NCI-H510A treated with DMSO at 0.1 percent for 48 hours (cell line): ENCODE measurements around the gene CNTN4.
A peak's percentile ranks its signal among the peaks of the same experiment; 100 is the strongest.
"Not testable (repeated sequence)": the region's sequence is repeated elsewhere in the genome, so short reads cannot be mapped to it uniquely, and the experiment has no call there.

Experiments
- DNase-seq: peaks from one replicate; lab custom pipeline; 2025; lab: John Stamatoyannopoulos, UW

CNTN4 gene

GRCh38 chr3:2516762-2517441 lies 418.2 kb downstream of the CNTN4 start:
- DNase-seq: no peak

GRCh38 chr3:2517500-2518172 lies 419.0 kb downstream of the CNTN4 start:
- DNase-seq: no peak

GRCh38 chr3:2523281-2523836 lies 424.7 kb downstream of the CNTN4 start:
- no peak for DNase-seq

GRCh38 chr3:2525968-2526367 lies 427.3 kb downstream of the CNTN4 start:
- no peak for DNase-seq

GRCh38 chr3:2526926-2527325 lies 428.3 kb downstream of the CNTN4 start:
- no peak for DNase-seq

- DNase-seq: not testable (repeated sequence)
Observed at GRCh38 chr3:2527328-2527727, 428.7 kb downstream of the CNTN4 start.

- DNase-seq: not testable (repeated sequence)
Observed at GRCh38 chr3:2534767-2535166, 436.1 kb downstream of the CNTN4 start.

- no peak for DNase-seq
Observed at GRCh38 chr3:2535206-2535605, 436.5 kb downstream of the CNTN4 start.

GRCh38 chr3:2536575-2536974 lies 437.9 kb downstream of the CNTN4 start:
- no peak for DNase-seq

GRCh38 chr3:2540115-2540514 lies 441.4 kb downstream of the CNTN4 start:
- no peak for DNase-seq

GRCh38 chr3:2543247-2543646 lies 444.6 kb downstream of the CNTN4 start:
- DNase-seq: peak; percentile 27

- no peak for DNase-seq
Observed at GRCh38 chr3:2544212-2544611, 445.5 kb downstream of the CNTN4 start.

GRCh38 chr3:2544718-2545117 lies 446.1 kb downstream of the CNTN4 start:
- no peak for DNase-seq

GRCh38 chr3:2547049-2547448 lies 448.4 kb downstream of the CNTN4 start:
- no peak for DNase-seq

GRCh38 chr3:2554656-2555055 lies 456.0 kb downstream of the CNTN4 start:
- no peak for DNase-seq

GRCh38 chr3:2558796-2559195 lies 460.1 kb downstream of the CNTN4 start:
- no peak for DNase-seq

GRCh38 chr3:2567451-2567850 lies 468.8 kb downstream of the CNTN4 start:
- DNase-seq: no peak

GRCh38 chr3:2568156-2568555 lies 469.5 kb downstream of the CNTN4 start:
- DNase-seq: no peak

GRCh38 chr3:2568929-2569328 lies 470.3 kb downstream of the CNTN4 start:
- DNase-seq: no peak

- DNase-seq: no peak
Observed at GRCh38 chr3:2577571-2577970, 478.9 kb downstream of the CNTN4 start.

- DNase-seq: peak; percentile 18
Observed at GRCh38 chr3:2578560-2578959, 479.9 kb downstream of the CNTN4 start.

- DNase-seq: peak; percentile 56
Observed at GRCh38 chr3:2579206-2579605, 480.5 kb downstream of the CNTN4 start.

- no peak for DNase-seq
Observed at GRCh38 chr3:2583046-2583445, 484.4 kb downstream of the CNTN4 start.
